ENCODE data around the gene OSER1. TPM values are rescaled to one million over a fixed set of nuclear protein-coding genes. Genes with fewer than 3 reads are reported as not detected.

OSER1 gene
- total and polyA plus RNA-seq, 2 donors (not counting 1 experiment from before 2014, with no cell fraction given), result 50.9 to 73.2 TPM

DNA sequence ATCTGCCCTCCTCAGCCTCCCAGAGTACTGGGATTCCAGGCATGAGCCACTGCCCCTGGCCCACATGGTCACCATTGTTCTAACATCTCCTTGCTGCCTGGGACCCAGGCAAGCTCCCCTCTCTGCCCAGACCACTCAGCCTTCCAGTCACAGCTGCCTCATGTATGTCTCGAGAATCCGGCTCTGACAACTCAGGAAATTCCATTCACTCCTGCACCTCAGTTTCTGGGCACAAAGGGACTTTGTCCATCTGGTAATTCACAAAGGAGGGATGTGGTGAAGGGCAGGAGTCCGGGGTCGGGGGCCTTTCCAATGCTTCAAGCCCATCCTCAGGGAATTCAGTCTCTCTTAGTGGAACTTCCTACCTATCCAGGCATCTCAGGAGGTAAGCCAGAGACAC, 64.3 kb downstream of the OSER1 start:
- no peaks in the 10 kb centered on the region for H4K20me1 ChIP-seq (ENCODE audit: control insufficient read depth, extremely low read depth, insufficient read depth, low read length)
- no peaks in the 10 kb centered on the region for H3K79me2 ChIP-seq (ENCODE audit: control insufficient read depth, insufficient read depth, low read length)
- no peaks in the 10 kb centered on the region for H3K36me3 ChIP-seq (ENCODE audit: control insufficient read depth, insufficient read depth, low read length)
- no peaks in the 10 kb centered on the region for H3K27me3 ChIP-seq (ENCODE audit: control insufficient read depth, insufficient read depth, low read length)
- no peak overlapping the region for H3K4me2 ChIP-seq (ENCODE audit: extremely low read depth, insufficient read depth, low read length)
- no peak overlapping the region for H2AFZ ChIP-seq (ENCODE audit: low read length)
- TF ChIP-seq EZH2 (IDR thresholded peaks at IDR 0.05; ENCODE audit: low read length, missing control alignments), result no peak
- TF ChIP-seq, protein P1, sequence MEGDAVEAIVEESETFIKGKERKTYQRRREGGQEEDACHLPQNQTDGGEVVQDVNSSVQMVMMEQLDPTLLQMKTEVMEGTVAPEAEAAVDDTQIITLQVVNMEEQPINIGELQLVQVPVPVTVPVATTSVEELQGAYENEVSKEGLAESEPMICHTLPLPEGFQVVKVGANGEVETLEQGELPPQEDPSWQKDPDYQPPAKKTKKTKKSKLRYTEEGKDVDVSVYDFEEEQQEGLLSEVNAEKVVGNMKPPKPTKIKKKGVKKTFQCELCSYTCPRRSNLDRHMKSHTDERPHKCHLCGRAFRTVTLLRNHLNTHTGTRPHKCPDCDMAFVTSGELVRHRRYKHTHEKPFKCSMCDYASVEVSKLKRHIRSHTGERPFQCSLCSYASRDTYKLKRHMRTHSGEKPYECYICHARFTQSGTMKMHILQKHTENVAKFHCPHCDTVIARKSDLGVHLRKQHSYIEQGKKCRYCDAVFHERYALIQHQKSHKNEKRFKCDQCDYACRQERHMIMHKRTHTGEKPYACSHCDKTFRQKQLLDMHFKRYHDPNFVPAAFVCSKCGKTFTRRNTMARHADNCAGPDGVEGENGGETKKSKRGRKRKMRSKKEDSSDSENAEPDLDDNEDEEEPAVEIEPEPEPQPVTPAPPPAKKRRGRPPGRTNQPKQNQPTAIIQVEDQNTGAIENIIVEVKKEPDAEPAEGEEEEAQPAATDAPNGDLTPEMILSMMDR (conservative IDR thresholded peaks at IDR 0.05 in 1 of 2, IDR thresholded peaks at IDR 0.05 in 1 of 2; ENCODE audit: low read depth in 1 of 2, low read length in 2 of 2), result no peak
- no peak overlapping the region for H3K9ac ChIP-seq (ENCODE audit: insufficient read depth, low read length)
- H3K4me3 ChIP-seq (replicated peaks in 1 of 4; ENCODE audit: control extremely low read depth in 1 of 4, insufficient read depth in 1 of 4, low read depth in 3 of 4, low read length in 4 of 4), result no peak overlapping the region
- no peak overlapping the region for H3K27ac ChIP-seq (ENCODE audit: insufficient read depth, low read length)
- H3K9me3 ChIP-seq (ENCODE audit: control insufficient read depth, insufficient read depth, low read depth, low read length), result no peaks in the 10 kb centered on the region
- DNase-seq (ENCODE audit: low read depth in 2 of 2), result no peak
- H3K4me1 ChIP-seq (ENCODE audit: control insufficient read depth, extremely low read depth, insufficient read depth, low read length), result no peaks in the 10 kb centered on the region

Other genes with a start within 250 kb of the OSER1 start
- 0.51 and 0.66 TPM in 2 replicates for gene JPH2, start 23.6 kb downstream of the OSER1 start, total RNA-seq
- gene JPH2, start 23.6 kb downstream of the OSER1 start, polyA plus RNA-seq, result 0.51 and 4.9 TPM in 2 replicates
- gene GDAP1L1, start 36.5 kb upstream of the OSER1 start, total RNA-seq, result not detected in 2 replicates
- not detected in 2 replicates for gene GDAP1L1, start 36.5 kb upstream of the OSER1 start, polyA plus RNA-seq
- gene FITM2, start 100.4 kb upstream of the OSER1 start, total RNA-seq, result 5.1 and 8.6 TPM in 2 replicates
- gene FITM2, start 100.4 kb upstream of the OSER1 start, polyA plus RNA-seq, result 6.8 and 9.7 TPM in 2 replicates
- not detected in 2 replicates for gene R3HDML, start 126.3 kb upstream of the OSER1 start, total RNA-seq
- gene R3HDML, start 126.3 kb upstream of the OSER1 start, polyA plus RNA-seq, result not detected in 2 replicates
- not detected in 2 replicates for gene HNF4A, start 144.9 kb upstream of the OSER1 start, total RNA-seq
- not detected in 2 replicates for gene HNF4A, start 144.9 kb upstream of the OSER1 start, polyA plus RNA-seq